Left lobe of liver (tissue), 2 donors: Measurements from ENCODE around the gene HSPG2. TPM values are rescaled to one million over a fixed set of nuclear protein-coding genes. Genes with fewer than 3 reads are reported as not detected.
A peak's percentile ranks its signal among the peaks of the same experiment; 100 is the strongest.

ENCODE experiments used
- ATAC-seq: fragments of 200-7000 bp; cut with Tn5 transposase; one replicate; pipeline ENCODE4 v1.9.1; 2020; ENCODE audit warnings: mild to moderate bottlenecking, moderate library complexity
- DNase-seq: peaks from one replicate; pipeline ENCODE4 v3.0.0-alpha.2; 2020; ENCODE audit warnings: low spot score
- total RNA-seq: library from RNA; stranded (reverse); gene quantifications from one replicate; pipeline ENCODE4 v1.2.1, GENCODE V29; 2021
- donor health status: DM: no; HTN: no; CAD: no; lungs with moderate emphysema.
- donor health status: DM: no; HTN: yes; CAD: no.

Gene HSPG2
- total RNA-seq, 1 donor from 2014 or later: 50.8 TPM

- DNase-seq: peak; percentile 40
- ATAC-seq: no peak
These were observed 51.7 kb downstream of the HSPG2 start for GRCh38 chr1:21885236-21886037.

- ATAC-seq (no peak), DNase-seq (peak; percentile 44)
These were observed 52.5 kb downstream of the HSPG2 start for GRCh38 chr1:21884456-21885235.

- DNase-seq (no peak), ATAC-seq (no peak)
These were observed 54.2 kb downstream of the HSPG2 start for GRCh38 chr1:21882721-21883415.

DNA sequence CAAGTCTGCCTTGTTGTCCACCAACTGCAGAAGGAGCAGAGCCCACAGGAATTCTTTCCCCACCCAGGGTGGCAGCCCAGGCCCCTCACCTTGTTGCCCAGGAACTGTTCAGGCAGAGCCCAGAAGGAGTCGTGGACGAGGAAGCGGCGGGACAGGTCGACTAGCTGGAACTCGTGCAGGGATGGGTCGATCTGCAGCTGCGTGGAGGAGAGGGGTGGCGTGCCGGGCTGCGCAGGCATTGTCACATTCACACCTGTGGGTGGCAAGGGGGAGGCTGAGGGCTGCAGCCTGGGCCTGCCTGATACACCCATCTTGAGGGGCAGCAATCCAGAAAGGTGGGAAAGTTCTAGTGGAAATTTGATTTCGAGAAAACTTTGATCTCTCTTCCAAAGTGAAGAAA, 55.9 kb downstream of the HSPG2 start:
- ATAC-seq: no peak
- no peak for DNase-seq

DNA sequence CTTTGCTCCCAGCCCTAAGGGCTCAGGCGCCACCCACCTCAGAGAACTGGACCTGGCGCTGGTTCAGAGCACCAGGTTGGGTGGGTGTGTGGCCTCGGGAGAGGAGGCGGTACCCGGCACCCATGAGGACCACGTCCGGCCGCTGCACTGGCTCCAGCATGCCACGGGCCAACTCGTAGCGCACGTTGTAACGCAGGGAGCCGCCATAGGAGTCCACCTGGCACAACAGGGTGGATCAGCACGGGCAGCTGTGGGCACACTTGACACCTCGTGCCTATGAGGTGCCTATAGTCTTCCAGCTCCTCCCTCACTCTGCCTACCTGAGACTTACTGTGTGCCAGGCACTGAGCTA, 56.5 kb downstream of the HSPG2 start:
- ATAC-seq (no peak), DNase-seq (no peak)

GRCh38 chr1:21879928-21880618, 57.0 kb downstream of the HSPG2 start:
- no peak for ATAC-seq
- DNase-seq: no peak

GRCh38 chr1:21878840-21879478, 58.2 kb downstream of the HSPG2 start:
- ATAC-seq (no peak), DNase-seq (no peak)

DNA sequence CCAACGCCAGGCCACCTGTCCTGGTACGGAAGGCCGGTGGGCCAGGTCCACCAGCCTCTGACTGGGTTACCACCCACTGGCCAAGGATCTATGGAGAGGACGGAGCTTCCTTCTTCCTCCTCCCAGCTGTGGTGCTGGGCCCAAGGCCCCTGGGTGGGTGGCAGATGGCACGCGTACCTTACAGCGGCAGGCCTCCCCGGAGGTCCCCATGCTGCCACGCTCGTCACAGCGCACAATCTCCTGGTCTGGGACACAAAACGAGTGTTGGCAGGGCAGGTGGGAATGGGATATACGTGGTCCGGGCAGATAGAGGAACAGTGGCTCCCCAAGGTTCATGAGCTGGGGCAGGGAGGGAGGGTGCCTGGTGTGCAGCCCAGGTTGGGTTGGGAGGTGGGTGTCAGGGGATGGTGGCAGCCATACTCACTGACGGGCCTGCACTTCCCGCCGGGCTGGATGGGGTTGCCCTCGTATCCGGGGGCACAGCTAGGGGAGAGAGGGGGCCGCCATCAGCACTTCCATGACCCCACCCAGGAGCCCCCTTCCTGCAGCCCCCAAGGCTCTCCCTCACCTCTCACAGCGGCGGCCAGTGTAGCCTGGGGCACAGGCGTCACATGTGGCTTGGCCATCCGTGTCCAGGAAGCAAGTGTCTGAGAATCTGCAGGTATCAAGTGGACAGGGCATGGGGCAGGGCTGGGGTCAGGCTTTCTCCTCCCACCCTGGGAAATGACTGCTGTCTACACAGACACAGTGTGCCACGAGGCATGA, 58.9 kb downstream of the HSPG2 start:
- DNase-seq: no peak
- ATAC-seq: no peak

DNA sequence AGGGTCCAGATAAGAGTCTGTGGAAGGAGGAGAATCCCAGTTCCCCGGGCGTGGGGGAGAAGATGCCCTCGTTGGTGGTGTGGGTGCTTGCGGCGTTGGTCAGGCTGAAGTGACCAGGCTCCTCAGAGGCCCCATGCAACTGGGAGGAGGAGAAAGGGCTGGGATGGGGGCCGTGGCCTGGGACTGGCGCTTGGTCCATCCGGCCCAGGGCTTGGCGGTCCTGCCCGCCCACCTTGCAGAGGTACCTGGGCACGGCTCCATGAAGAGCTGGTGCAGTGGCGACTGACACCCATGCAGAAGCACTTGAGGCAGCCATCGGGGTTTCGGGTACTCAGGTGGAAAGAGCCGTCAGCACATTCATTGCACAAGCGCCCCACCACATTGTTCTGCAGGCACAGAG, 60.8 kb downstream of the HSPG2 start:
- no peak for ATAC-seq
- DNase-seq: no peak

GRCh38 chr1:21875621-21876063, 61.5 kb downstream of the HSPG2 start:
- ATAC-seq (no peak), DNase-seq (no peak)

DNA sequence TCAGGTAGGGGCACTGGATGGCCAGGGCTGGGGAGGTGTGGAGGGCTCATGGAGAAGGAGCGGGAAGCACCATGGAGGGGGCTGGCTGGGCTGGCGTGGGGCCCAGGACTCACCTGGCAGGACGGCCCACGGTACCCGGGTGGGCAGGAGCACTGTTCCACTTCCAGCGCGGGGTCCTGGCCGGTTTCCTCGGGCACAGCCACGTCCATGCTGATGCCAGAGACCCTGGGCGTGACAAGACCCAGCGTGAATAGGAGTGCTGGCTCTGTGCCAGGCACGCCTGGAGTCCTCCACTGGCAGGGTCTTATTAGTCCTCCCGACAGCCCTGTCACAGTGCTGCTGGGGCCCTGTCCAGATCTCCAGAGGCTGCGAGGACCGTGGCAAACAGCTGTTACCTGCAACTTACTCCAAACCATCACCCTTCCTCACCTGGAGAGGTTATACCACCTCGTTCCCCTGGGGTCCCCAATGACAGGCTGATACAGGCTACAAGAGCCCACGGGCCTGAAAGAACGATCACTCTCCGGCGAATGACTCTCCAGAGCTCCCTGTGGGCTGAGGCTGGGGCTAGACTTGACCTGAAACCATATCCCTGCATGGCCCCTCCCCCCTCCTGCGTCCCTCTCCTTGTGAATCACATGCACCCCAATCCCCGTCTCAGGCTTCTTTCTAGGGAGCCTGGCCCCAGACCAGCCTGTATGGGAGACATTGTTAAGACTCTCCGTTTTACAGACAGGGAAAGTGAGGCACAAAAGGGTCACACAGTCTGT, 62.1 kb downstream of the HSPG2 start:
- DNase-seq (no peak), ATAC-seq (no peak)

DNA sequence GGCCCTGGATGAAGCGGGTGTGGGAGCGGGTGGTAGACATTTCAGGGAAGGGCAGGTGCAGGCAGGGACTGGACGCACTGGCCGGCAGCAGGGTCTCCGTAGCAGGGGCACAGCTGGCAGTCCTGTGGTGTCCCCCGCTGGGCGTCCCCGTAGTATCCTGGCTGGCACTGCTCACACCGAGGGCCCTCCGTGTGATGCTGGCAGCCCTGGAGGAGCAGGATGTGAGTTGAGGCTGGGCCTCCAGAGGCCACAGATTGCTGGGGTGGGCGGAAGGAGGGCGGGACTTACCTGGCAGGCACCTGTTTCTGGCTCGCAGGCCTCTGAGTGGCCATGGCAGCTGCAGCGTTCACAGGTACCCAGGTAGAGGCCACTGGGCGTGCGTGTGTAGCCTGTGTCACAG, 62.8 kb downstream of the HSPG2 start:
- DNase-seq (no peak), ATAC-seq (no peak)

DNA sequence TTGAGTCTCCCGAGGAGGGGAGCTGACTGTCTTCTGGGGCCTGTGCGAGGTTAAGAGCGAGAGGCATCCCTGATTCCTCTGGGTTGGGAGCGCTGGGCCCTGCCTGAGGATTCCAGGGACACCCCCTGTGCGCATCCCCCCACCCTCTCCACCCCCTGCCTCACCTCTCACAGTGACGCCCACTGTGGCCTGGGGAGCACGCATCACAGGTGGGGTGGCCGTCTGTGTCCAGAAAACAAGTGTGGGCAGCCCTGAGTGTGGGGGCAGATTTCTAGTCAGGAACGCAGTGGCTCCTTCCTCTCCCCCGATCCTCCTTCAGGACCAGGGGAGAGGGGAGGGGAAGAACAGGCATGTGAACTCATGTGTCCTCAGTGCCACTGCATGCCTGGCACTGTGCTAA, 63.3 kb downstream of the HSPG2 start:
- ATAC-seq (no peak), DNase-seq (no peak)

DNA sequence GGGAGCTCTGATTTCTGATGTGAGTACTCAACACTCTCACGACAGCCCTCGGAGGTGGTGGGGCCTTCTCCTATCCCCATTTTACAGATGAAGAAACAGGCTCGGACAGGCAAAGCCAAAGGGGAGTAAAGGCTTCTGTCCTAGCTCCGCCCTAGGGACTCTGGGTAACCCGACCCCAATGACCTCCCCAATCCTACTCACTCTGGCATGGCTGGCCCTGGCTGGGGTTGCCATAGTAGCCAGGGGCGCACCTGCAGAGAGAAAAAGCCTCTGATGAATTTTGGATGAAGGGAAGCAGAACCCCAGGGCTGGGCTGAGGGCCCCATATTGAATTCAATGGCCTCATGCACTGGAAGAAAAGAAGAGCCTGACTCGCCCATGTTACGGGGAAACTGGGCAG, 63.9 kb downstream of the HSPG2 start:
- DNase-seq: no peak
- no peak for ATAC-seq

DNA sequence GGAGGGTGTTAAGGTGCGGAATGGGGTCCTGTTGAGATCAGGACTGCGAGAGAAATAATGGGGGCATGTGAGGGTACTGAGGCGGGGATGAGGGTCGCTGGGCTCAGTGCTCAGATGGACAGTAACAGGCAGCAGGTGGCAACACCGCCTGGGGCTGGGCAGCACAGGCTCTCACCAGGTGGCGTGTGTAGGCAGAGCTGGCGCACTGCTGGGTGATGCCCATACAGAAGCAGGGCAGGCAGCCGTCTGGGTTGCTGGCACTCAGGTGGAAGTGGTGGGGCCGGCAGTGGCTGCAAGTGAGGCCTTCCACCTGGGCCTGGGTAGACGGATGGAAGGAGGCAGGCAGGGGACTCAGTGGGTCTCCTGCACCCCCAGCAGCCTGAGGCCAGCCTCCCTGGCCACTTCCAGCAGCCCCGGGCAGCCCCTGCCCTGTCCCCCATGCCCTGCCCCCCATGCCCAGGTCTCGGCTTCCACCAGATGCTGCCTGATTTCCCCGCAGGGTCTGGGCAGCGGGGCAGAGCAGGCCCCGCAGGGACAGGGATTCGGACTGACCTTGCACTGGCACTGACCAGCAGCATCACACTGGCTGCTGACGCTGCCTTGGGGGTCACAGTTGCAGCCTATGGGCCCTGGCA, 64.5 kb downstream of the HSPG2 start:
- no peak for DNase-seq
- ATAC-seq: no peak

DNA sequence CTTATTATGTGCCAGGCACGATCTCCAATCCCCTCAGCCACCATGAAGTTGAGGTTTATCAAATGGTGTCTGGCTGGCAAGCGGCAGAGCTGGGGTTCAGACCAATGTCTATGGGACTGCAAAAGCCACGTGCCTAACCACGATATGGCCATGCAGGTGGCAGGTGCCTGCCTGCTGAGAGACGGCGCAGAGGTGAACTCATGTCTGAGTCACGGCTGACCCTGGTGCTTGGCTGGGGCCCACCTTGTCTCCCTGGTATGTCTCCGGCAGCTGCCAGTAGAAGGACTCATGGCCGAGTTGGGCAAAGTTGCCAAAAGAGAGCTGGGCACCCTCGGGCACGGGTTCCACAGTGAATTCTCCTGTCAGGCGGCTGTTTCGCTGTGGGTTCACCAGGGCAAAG, 65.2 kb downstream of the HSPG2 start:
- ATAC-seq: no peak
- DNase-seq: no peak

GRCh38 chr1:21870611-21871010, 66.5 kb downstream of the HSPG2 start:
- DNase-seq (no peak), ATAC-seq (no peak)

DNA sequence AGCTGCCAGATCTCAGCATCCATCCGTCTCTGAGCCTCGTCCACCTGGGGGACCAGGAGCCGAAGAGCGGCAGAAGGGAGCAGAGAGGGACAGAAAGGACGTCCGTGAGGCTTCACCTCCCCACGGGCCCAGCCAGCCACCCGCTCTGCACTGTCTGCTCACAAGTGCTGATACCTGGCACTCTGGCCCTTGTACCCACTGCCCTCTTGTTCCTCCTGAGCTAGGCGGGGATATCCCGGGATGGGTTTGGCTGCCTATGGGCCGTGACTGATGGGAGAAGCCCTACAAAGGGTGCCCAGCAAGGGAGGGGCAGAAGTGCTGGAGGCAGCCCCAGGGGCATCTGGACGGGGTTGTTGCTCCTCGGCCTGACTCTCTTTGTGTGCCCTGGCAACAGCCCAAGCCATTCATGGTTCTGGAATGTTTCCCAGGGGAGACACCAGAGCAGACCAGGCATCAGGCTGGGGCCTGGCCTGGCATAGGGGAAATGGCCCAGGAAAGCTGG, 67.4 kb downstream of the HSPG2 start:
- DNase-seq (no peak), ATAC-seq (peak; percentile 60)
